HCT116 (cell line): Measurements from ENCODE around the gene ZSWIM8. TPM values are rescaled to one million over a fixed set of nuclear protein-coding genes. Genes with fewer than 3 reads are reported as not detected.

ENCODE experiments used
- ATAC-seq: fragments of 200-7000 bp; cut with Tn5 transposase; 2 replicates; pipeline ENCODE4 v1.9.1; 2020; ENCODE audit warnings: mild to moderate bottlenecking, moderate library complexity
- BruUV-seq: library from RNA; stranded (reverse); fragments of 400-500 nt; replicated peaks from 2 replicates; lab custom pipeline; 2021; lab: Mats Ljungman, UMichigan
- CTCF ChIA-PET: fragments of 300-600 bp; sonication (Branson Sonifier 250); formaldehyde crosslinking; loops from one replicate; lab custom pipeline; 2021; ENCODE audit warnings: antibody characterized with exemption; lab: Charles Lee
- POLR2A ChIA-PET: fragments of 300-600, 350-600 bp; sonication (Branson Sonifier 250); formaldehyde crosslinking; loops from one replicate; lab custom pipeline; 2021; ENCODE audit warnings: antibody characterized with exemption; lab: Charles Lee
- RAD21 ChIA-PET, 2 experiments: fragments of 300-600 bp; sonication (Branson Sonifier 250); formaldehyde crosslinking; loops; one replicate each; lab custom pipeline; 2023; ENCODE audit warnings: low total read pairs in 2 of 2; ENCODE audit not compliant: uncharacterized antibody in 2 of 2, unreplicated experiment in 2 of 2, low non-redundant PET in 1 of 2; lab: Charles Lee
- DNase-seq: peaks from one replicate; pipeline ENCODE4 v3.0.0-alpha.2; 2010; ENCODE audit warnings: low read depth, low spot score
- H2AFZ ChIP-seq: fragments of 200-600 bp; shearing (Covaris generic), sonication (generic); 2 replicates; pipeline ENCODE4 v1.6.1; 2017; ENCODE audit warnings: low read depth, mixed run types, mixed read lengths, antibody characterized with exemption, low read length; ENCODE audit not compliant: poor library complexity, severe bottlenecking
- H3K27ac ChIP-seq: 2 replicates; pipeline ENCODE4 v1.5.1; 2012; ENCODE audit warnings: low read depth, low read length
- H3K27me3 ChIP-seq: fragments of 200-600 bp; sonication (generic); 2 replicates; pipeline ENCODE4 v1.6.1; 2016; ENCODE audit warnings: mixed run types, low read length, mixed read lengths; ENCODE audit not compliant: insufficient read depth
- H3K36me3 ChIP-seq, 2 experiments: fragments of 200-500 bp in 1 of 2; fragments of 200-600 bp in 1 of 2; sonication (Bioruptor generic) in 1 of 2; sonication (generic) in 1 of 2; 2 replicates each; pipeline versions ENCODE4 v1.5.1 to v1.6.1; 2014 to 2016; ENCODE audit warnings: low read length in 2 of 2, inconsistent platforms in 1 of 2, mixed read lengths in 1 of 2, mixed run types in 1 of 2; ENCODE audit not compliant: insufficient read depth in 2 of 2, control insufficient read depth in 1 of 2
- H3K4me1 ChIP-seq, 2 experiments: fragments of 200-600 bp in 1 of 2; sonication (generic) in 1 of 2; 2 replicates each; pipeline versions ENCODE4 v1.5.1 to v1.6.1; 2012 to 2017; ENCODE audit warnings: low read length in 2 of 2, inconsistent platforms in 1 of 2, mild to moderate bottlenecking in 1 of 2, mixed read lengths in 1 of 2, mixed run types in 1 of 2, moderate library complexity in 1 of 2; ENCODE audit not compliant: insufficient read depth in 2 of 2, control insufficient read depth in 1 of 2
- H3K4me2 ChIP-seq: fragments of 200-600 bp; sonication (generic); 2 replicates; pipeline ENCODE4 v1.6.1; 2017; ENCODE audit warnings: mixed run types, low read length, mixed read lengths
- H3K4me3 ChIP-seq, 2 experiments: fragments of 200-600 bp in 1 of 2; sonication (generic) in 1 of 2; replicated peaks in 1 of 2; 2 replicates each; pipeline ENCODE4 v1.5.1; 2011 to 2016; ENCODE audit warnings: low read length in 2 of 2, control low read depth in 1 of 2, low read depth in 1 of 2, mild to moderate bottlenecking in 1 of 2, mixed read lengths in 1 of 2, mixed run types in 1 of 2
- H3K79me2 ChIP-seq: fragments of 200-600 bp; sonication (generic); 2 replicates; pipeline ENCODE4 v1.6.1; 2017; ENCODE audit warnings: mild to moderate bottlenecking, mixed run types, low read length, moderate library complexity, mixed read lengths; ENCODE audit not compliant: insufficient read depth
- H3K9ac ChIP-seq: fragments of 200-600 bp; sonication (generic); 2 replicates; pipeline ENCODE4 v1.6.1; 2016; ENCODE audit warnings: low read length, mixed read lengths
- H3K9me2 ChIP-seq: fragments of 200-600 bp; sonication (generic), shearing (Covaris generic); 2 replicates; pipeline ENCODE4 v1.6.1; 2017; ENCODE audit warnings: mixed run types, mild to moderate bottlenecking, moderate library complexity; ENCODE audit not compliant: insufficient read depth
- H3K9me3 ChIP-seq, 2 experiments: fragments of 200-500 bp in 1 of 2; fragments of 200-600 bp in 1 of 2; sonication (Bioruptor generic) in 1 of 2; sonication (generic) in 1 of 2; 2 replicates each; pipeline ENCODE4 v1.6.1; 2014 to 2017; ENCODE audit warnings: low read length in 2 of 2, mixed read lengths in 2 of 2, inconsistent platforms in 1 of 2, low read depth in 1 of 2, mild to moderate bottlenecking in 1 of 2, mixed run types in 1 of 2, moderate library complexity in 1 of 2; ENCODE audit not compliant: control insufficient read depth in 1 of 2, insufficient read depth in 1 of 2
- H4K20me1 ChIP-seq: fragments of 200-600 bp; sonication (generic), shearing (Covaris generic); 2 replicates; pipeline ENCODE4 v1.6.1; 2017; ENCODE audit warnings: mixed run types, mild to moderate bottlenecking, moderate library complexity; ENCODE audit not compliant: insufficient read depth
- ATF3 ChIP-seq: IDR thresholded peaks from 2 replicates; pipeline ENCODE4 v1.6.1; 2012
- CTCF ChIP-seq, 3 experiments: fragments of 200-600 bp in 1 of 3; sonication (generic) in 1 of 3; IDR thresholded peaks in 2 of 3; conservative IDR thresholded peaks in 1 of 3; 2 replicates each; pipeline ENCODE4 v1.5.1; 2012 to 2017; ENCODE audit warnings: low read depth in 2 of 3, low read length in 2 of 3, antibody characterized with exemption in 1 of 3, borderline replicate concordance in 1 of 3, control low read depth in 1 of 3, mild to moderate bottlenecking in 1 of 3, mixed read lengths in 1 of 3, mixed run types in 1 of 3, moderate library complexity in 1 of 3; ENCODE audit not compliant: insufficient read depth in 1 of 3
- ELF1 ChIP-seq: IDR thresholded peaks from 2 replicates; pipeline ENCODE4 v1.6.1; 2012; ENCODE audit warnings: low read depth, borderline replicate concordance
- EZH2phosphoT487 ChIP-seq: fragments of 200-600 bp; IDR thresholded peaks from 2 replicates; pipeline ENCODE4 v1.6.1; 2018; ENCODE audit warnings: antibody characterized with exemption, borderline replicate concordance
- FOSL1 ChIP-seq: IDR thresholded peaks from 2 replicates; pipeline ENCODE4 v1.6.1; 2012; ENCODE audit warnings: low read depth
- POLR2A ChIP-seq: IDR thresholded peaks from 2 replicates; pipeline ENCODE4 v1.7.0; 2011; ENCODE audit warnings: borderline replicate concordance; ENCODE audit not compliant: insufficient read depth, insufficient read length; ENCODE audit errors: extremely low read depth
- RAD21 ChIP-seq: IDR thresholded peaks from 2 replicates; pipeline ENCODE4 v1.6.1; 2012; ENCODE audit warnings: low read depth, mild to moderate bottlenecking
- REST ChIP-seq: IDR thresholded peaks from 2 replicates; pipeline ENCODE4 v1.6.1; 2012; ENCODE audit warnings: low read depth
- SIN3A ChIP-seq: IDR thresholded peaks from 2 replicates; pipeline ENCODE4 v1.6.1; 2012; ENCODE audit warnings: low read depth
- SP1 ChIP-seq: IDR thresholded peaks from 2 replicates; pipeline ENCODE4 v1.6.1; 2012; ENCODE audit warnings: low read depth
- SRF ChIP-seq: IDR thresholded peaks from 2 replicates; pipeline ENCODE4 v1.6.1; 2012; ENCODE audit warnings: low read depth
- TCF7L2 ChIP-seq: IDR thresholded peaks from 2 replicates; pipeline ENCODE4 v1.7.0; 2011; ENCODE audit warnings: borderline replicate concordance, inconsistent platforms; ENCODE audit not compliant: insufficient read depth, insufficient read length; ENCODE audit errors: extremely low read depth
- ZBTB33 ChIP-seq: IDR thresholded peaks from 2 replicates; pipeline ENCODE4 v1.6.1; 2011; ENCODE audit warnings: mild to moderate bottlenecking, low read length, moderate library complexity; ENCODE audit not compliant: insufficient replicate concordance; ENCODE audit errors: extremely low read depth
- ZFX ChIP-seq: fragments of 450-650 bp; IDR thresholded peaks from 2 replicates; pipeline ENCODE4 v1.6.1; 2017
- ZNF274 ChIP-seq: fragments of 200-500 bp; sonication (Bioruptor generic); IDR thresholded peaks from 2 replicates; pipeline ENCODE4 v1.6.1; 2014; ENCODE audit warnings: mild to moderate bottlenecking, low read depth, low read length, inconsistent platforms
- intact Hi-C: fragments of 100-400 bp; cut with micrococcal nuclease; formaldehyde crosslinking; loops from 2 replicates; pipeline ENCODE4 v1.10.0; 2022
- total RNA-seq: library from RNA; stranded (reverse); gene quantifications from one replicate; pipeline ENCODE4 v1.2.1, GENCODE V29; 2021; ENCODE audit not compliant: unreplicated experiment

ZSWIM8 gene
- total RNA-seq, 1 experiment from 2014 or later = 49.9 TPM

- H3K4me3 ChIP-seq = no peak overlapping the region
- H2AFZ ChIP-seq = no peak overlapping the region
- H3K9ac ChIP-seq = no peak overlapping the region
- H3K27me3 ChIP-seq = no peaks in the 10 kb centered on the region
- no peaks in the 10 kb centered on the region for H3K9me2 ChIP-seq
- H3K4me1 ChIP-seq = no peaks in the 10 kb centered on the region; a peak in 1 of 4 replicates
- no peak for ATAC-seq
- CTCF ChIA-PET = no interaction called here
- H3K36me3 ChIP-seq = peaks cover 1 to 9% of the 10 kb centered on the region in 2 experiments; a peak in 2 of 4 replicates
- BruUV-seq = no TSS peak
- no peaks in the 10 kb centered on the region for H3K9me3 ChIP-seq
- no peaks in the 10 kb centered on the region for H3K79me2 ChIP-seq
- TF ChIP-seq ATF3 (no peak), ZNF274 (no peak), ELF1 (no peak), REST (no peak), TCF7L2 (no peak), EZH2phosphoT487 (no peak), CTCF (IDR thresholded peaks at IDR 0.05 in 2 of 3, conservative IDR thresholded peaks at IDR 0.05 in 1 of 3; ENCODE audit: borderline replicate concordance in 1 of 3, insufficient read depth in 1 of 3, low read depth in 2 of 3, low read length in 2 of 3) (no peak), SRF (no peak), ZBTB33 (no peak), FOSL1 (no peak), ZFX (no peak), SIN3A (no peak), SP1 (no peak), RAD21 (no peak), POLR2A (no peak)
- TF ChIP-seq, all 23 proteins: peak for 0
- Histone ChIP-seq H3K4me2 (no peak overlapping the region), H3K27ac (no peak overlapping the region), H4K20me1 (no peaks in the 10 kb centered on the region)
- DNase-seq = no peak
- RAD21 ChIA-PET = no interaction called here
- intact Hi-C loops = no loop called here
- POLR2A ChIA-PET = no interaction called here
Observed at GRCh38 chr10:73823391-73823790, 38.0 kb downstream of the ZSWIM8 start.
